Measurements from ENCODE around the gene GCC1.

Gene GCC1

GRCh38 chr7:127535546-127536393, 49.6 kb downstream of the GCC1 start:
- H3K27me3 Mint-ChIP-seq = peaks cover 22% of the 10 kb centered on the region
- H3K9me3 Mint-ChIP-seq (ENCODE audit: low read depth) = no peaks in the 10 kb centered on the region
- H3K4me1 Mint-ChIP-seq (ENCODE audit: low read depth) = no peaks in the 10 kb centered on the region

GRCh38 chr7:127534636-127535035, 50.8 kb downstream of the GCC1 start:
- Mint-ChIP-seq H3K36me3 (no peaks in the 10 kb centered on the region), H3K27ac (no peak overlapping the region), H3K4me1 (ENCODE audit: low read depth) (no peaks in the 10 kb centered on the region), H3K4me3 (no peak overlapping the region), H3K27me3 (peaks cover 18% of the 10 kb centered on the region), H3K9me3 (ENCODE audit: low read depth) (no peaks in the 10 kb centered on the region)

More at GRCh38 chr7:127535546-127536393, 49.6 kb downstream of the GCC1 start:
- no peak overlapping the region for H3K27ac Mint-ChIP-seq
- H3K36me3 Mint-ChIP-seq = no peaks in the 10 kb centered on the region
- H3K4me3 Mint-ChIP-seq = no peak overlapping the region

DNA sequence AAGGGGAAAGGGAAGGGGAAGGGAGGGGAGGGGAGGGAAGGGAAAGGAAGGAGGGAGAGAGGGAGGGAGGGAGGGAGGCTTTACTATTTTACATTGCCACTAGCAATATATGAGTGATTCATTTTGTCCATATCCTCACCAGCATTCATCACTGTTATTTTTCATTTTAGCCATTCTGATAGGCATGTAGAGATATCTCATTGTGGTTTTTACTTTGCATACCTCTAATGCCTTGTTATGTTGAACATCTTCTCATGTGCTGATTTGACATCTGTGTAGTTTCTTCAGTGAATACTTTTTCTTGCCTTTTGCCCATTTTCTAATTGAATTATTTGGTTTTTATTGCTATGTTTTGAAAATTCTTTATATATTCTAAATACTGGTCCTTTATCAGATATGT, 52.7 kb downstream of the GCC1 start:
- Mint-ChIP-seq H3K4me3 (no peak overlapping the region), H3K4me1 (ENCODE audit: low read depth) (no peaks in the 10 kb centered on the region), H3K27ac (no peak overlapping the region), H3K36me3 (no peaks in the 10 kb centered on the region), H3K9me3 (ENCODE audit: low read depth) (peaks cover 4% of the 10 kb centered on the region), H3K27me3 (peaks cover 19% of the 10 kb centered on the region)

GRCh38 chr7:127532151-127532550, 53.2 kb downstream of the GCC1 start:
- H3K36me3 Mint-ChIP-seq = no peaks in the 10 kb centered on the region
- H3K4me3 Mint-ChIP-seq = no peak overlapping the region
- H3K27me3 Mint-ChIP-seq = peaks cover 17% of the 10 kb centered on the region
- H3K27ac Mint-ChIP-seq = no peak overlapping the region
- H3K4me1 Mint-ChIP-seq (ENCODE audit: low read depth) = no peaks in the 10 kb centered on the region
- H3K9me3 Mint-ChIP-seq (ENCODE audit: low read depth) = peaks cover 4% of the 10 kb centered on the region
